HCT116 (cell line): Measurements from ENCODE around the gene EPG5. TPM values are rescaled to one million over a fixed set of nuclear protein-coding genes. Genes with fewer than 3 reads are reported as not detected.

Source experiments
- ATAC-seq: fragments of 200-7000 bp; cut with Tn5 transposase; 2 replicates; pipeline ENCODE4 v1.9.1; 2020; ENCODE audit warnings: mild to moderate bottlenecking, moderate library complexity
- BruUV-seq: library from RNA; stranded (reverse); fragments of 400-500 nt; replicated peaks from 2 replicates; lab custom pipeline; 2021; lab: Mats Ljungman, UMichigan
- CTCF ChIA-PET: fragments of 300-600 bp; sonication (Branson Sonifier 250); formaldehyde crosslinking; loops from one replicate; lab custom pipeline; 2021; ENCODE audit warnings: antibody characterized with exemption; lab: Charles Lee
- POLR2A ChIA-PET: fragments of 300-600, 350-600 bp; sonication (Branson Sonifier 250); formaldehyde crosslinking; loops from one replicate; lab custom pipeline; 2021; ENCODE audit warnings: antibody characterized with exemption; lab: Charles Lee
- RAD21 ChIA-PET, 2 experiments: fragments of 300-600 bp; sonication (Branson Sonifier 250); formaldehyde crosslinking; loops; one replicate each; lab custom pipeline; 2023; ENCODE audit warnings: low total read pairs in 2 of 2; ENCODE audit not compliant: uncharacterized antibody in 2 of 2, unreplicated experiment in 2 of 2, low non-redundant PET in 1 of 2; lab: Charles Lee
- DNase-seq: peaks from one replicate; pipeline ENCODE4 v3.0.0-alpha.2; 2010; ENCODE audit warnings: low read depth, low spot score
- H2AFZ ChIP-seq: fragments of 200-600 bp; shearing (Covaris generic), sonication (generic); 2 replicates; pipeline ENCODE4 v1.6.1; 2017; ENCODE audit warnings: low read depth, mixed run types, mixed read lengths, antibody characterized with exemption, low read length; ENCODE audit not compliant: poor library complexity, severe bottlenecking
- H3K27ac ChIP-seq: 2 replicates; pipeline ENCODE4 v1.5.1; 2012; ENCODE audit warnings: low read depth, low read length
- H3K27me3 ChIP-seq: fragments of 200-600 bp; sonication (generic); 2 replicates; pipeline ENCODE4 v1.6.1; 2016; ENCODE audit warnings: mixed run types, low read length, mixed read lengths; ENCODE audit not compliant: insufficient read depth
- H3K36me3 ChIP-seq, 2 experiments: fragments of 200-500 bp in 1 of 2; fragments of 200-600 bp in 1 of 2; sonication (Bioruptor generic) in 1 of 2; sonication (generic) in 1 of 2; 2 replicates each; pipeline versions ENCODE4 v1.5.1 to v1.6.1; 2014 to 2016; ENCODE audit warnings: low read length in 2 of 2, inconsistent platforms in 1 of 2, mixed read lengths in 1 of 2, mixed run types in 1 of 2; ENCODE audit not compliant: insufficient read depth in 2 of 2, control insufficient read depth in 1 of 2
- H3K4me1 ChIP-seq, 2 experiments: fragments of 200-600 bp in 1 of 2; sonication (generic) in 1 of 2; 2 replicates each; pipeline versions ENCODE4 v1.5.1 to v1.6.1; 2012 to 2017; ENCODE audit warnings: low read length in 2 of 2, inconsistent platforms in 1 of 2, mild to moderate bottlenecking in 1 of 2, mixed read lengths in 1 of 2, mixed run types in 1 of 2, moderate library complexity in 1 of 2; ENCODE audit not compliant: insufficient read depth in 2 of 2, control insufficient read depth in 1 of 2
- H3K4me2 ChIP-seq: fragments of 200-600 bp; sonication (generic); 2 replicates; pipeline ENCODE4 v1.6.1; 2017; ENCODE audit warnings: mixed run types, low read length, mixed read lengths
- H3K4me3 ChIP-seq, 2 experiments: fragments of 200-600 bp in 1 of 2; sonication (generic) in 1 of 2; replicated peaks in 1 of 2; 2 replicates each; pipeline ENCODE4 v1.5.1; 2011 to 2016; ENCODE audit warnings: low read length in 2 of 2, control low read depth in 1 of 2, low read depth in 1 of 2, mild to moderate bottlenecking in 1 of 2, mixed read lengths in 1 of 2, mixed run types in 1 of 2
- H3K79me2 ChIP-seq: fragments of 200-600 bp; sonication (generic); 2 replicates; pipeline ENCODE4 v1.6.1; 2017; ENCODE audit warnings: mild to moderate bottlenecking, mixed run types, low read length, moderate library complexity, mixed read lengths; ENCODE audit not compliant: insufficient read depth
- H3K9ac ChIP-seq: fragments of 200-600 bp; sonication (generic); 2 replicates; pipeline ENCODE4 v1.6.1; 2016; ENCODE audit warnings: low read length, mixed read lengths
- H3K9me2 ChIP-seq: fragments of 200-600 bp; sonication (generic), shearing (Covaris generic); 2 replicates; pipeline ENCODE4 v1.6.1; 2017; ENCODE audit warnings: mixed run types, mild to moderate bottlenecking, moderate library complexity; ENCODE audit not compliant: insufficient read depth
- H3K9me3 ChIP-seq, 2 experiments: fragments of 200-500 bp in 1 of 2; fragments of 200-600 bp in 1 of 2; sonication (Bioruptor generic) in 1 of 2; sonication (generic) in 1 of 2; 2 replicates each; pipeline ENCODE4 v1.6.1; 2014 to 2017; ENCODE audit warnings: low read length in 2 of 2, mixed read lengths in 2 of 2, inconsistent platforms in 1 of 2, low read depth in 1 of 2, mild to moderate bottlenecking in 1 of 2, mixed run types in 1 of 2, moderate library complexity in 1 of 2; ENCODE audit not compliant: control insufficient read depth in 1 of 2, insufficient read depth in 1 of 2
- H4K20me1 ChIP-seq: fragments of 200-600 bp; sonication (generic), shearing (Covaris generic); 2 replicates; pipeline ENCODE4 v1.6.1; 2017; ENCODE audit warnings: mixed run types, mild to moderate bottlenecking, moderate library complexity; ENCODE audit not compliant: insufficient read depth
- CBX3 ChIP-seq: IDR thresholded peaks from 2 replicates; pipeline ENCODE4 v1.6.1; 2012; ENCODE audit warnings: low read depth
- CEBPB ChIP-seq: IDR thresholded peaks from 2 replicates; pipeline ENCODE4 v1.6.1; 2012; ENCODE audit warnings: low read depth
- EGR1 ChIP-seq: IDR thresholded peaks from 2 replicates; pipeline ENCODE4 v1.6.1; 2012; ENCODE audit warnings: low read depth
- EZH2 ChIP-seq: fragments of 200-600 bp; sonication (generic); IDR thresholded peaks from 2 replicates; pipeline ENCODE4 v1.6.1; 2017; ENCODE audit warnings: antibody characterized with exemption, mixed run types
- EZH2phosphoT487 ChIP-seq: fragments of 200-600 bp; IDR thresholded peaks from 2 replicates; pipeline ENCODE4 v1.6.1; 2018; ENCODE audit warnings: antibody characterized with exemption, borderline replicate concordance
- JUND ChIP-seq: IDR thresholded peaks from 2 replicates; pipeline ENCODE4 v1.6.1; 2012
- POLR2AphosphoS5 ChIP-seq: IDR thresholded peaks from 2 replicates; pipeline ENCODE4 v1.6.1; 2011; ENCODE audit warnings: mild to moderate bottlenecking, low read depth, low read length, moderate library complexity
- RAD21 ChIP-seq: IDR thresholded peaks from 2 replicates; pipeline ENCODE4 v1.6.1; 2012; ENCODE audit warnings: low read depth, mild to moderate bottlenecking
- SIN3A ChIP-seq: IDR thresholded peaks from 2 replicates; pipeline ENCODE4 v1.6.1; 2012; ENCODE audit warnings: low read depth
- SP1 ChIP-seq: IDR thresholded peaks from 2 replicates; pipeline ENCODE4 v1.6.1; 2012; ENCODE audit warnings: low read depth
- SRF ChIP-seq: IDR thresholded peaks from 2 replicates; pipeline ENCODE4 v1.6.1; 2012; ENCODE audit warnings: low read depth
- ZFX ChIP-seq: fragments of 450-650 bp; IDR thresholded peaks from 2 replicates; pipeline ENCODE4 v1.6.1; 2017
- ZNF274 ChIP-seq: fragments of 200-500 bp; sonication (Bioruptor generic); IDR thresholded peaks from 2 replicates; pipeline ENCODE4 v1.6.1; 2014; ENCODE audit warnings: mild to moderate bottlenecking, low read depth, low read length, inconsistent platforms
- intact Hi-C: fragments of 100-400 bp; cut with micrococcal nuclease; formaldehyde crosslinking; loops from 2 replicates; pipeline ENCODE4 v1.10.0; 2022
- total RNA-seq: library from RNA; stranded (reverse); gene quantifications from one replicate; pipeline ENCODE4 v1.2.1, GENCODE V29; 2021; ENCODE audit not compliant: unreplicated experiment
- TF ChIP-seq, protein P1 (sequence below): IDR thresholded peaks from 2 replicates; pipeline ENCODE4 v1.6.1; 2012
- TF ChIP-seq, protein P2 (sequence below): IDR thresholded peaks from 2 replicates; pipeline ENCODE4 v1.6.1; 2012
- TF ChIP-seq, protein P3 (sequence below): IDR thresholded peaks from 2 replicates; pipeline ENCODE4 v1.6.1; 2012; ENCODE audit warnings: low read depth

EPG5 gene
- total RNA-seq, 1 experiment from 2014 or later = 12.9 TPM

DNA sequence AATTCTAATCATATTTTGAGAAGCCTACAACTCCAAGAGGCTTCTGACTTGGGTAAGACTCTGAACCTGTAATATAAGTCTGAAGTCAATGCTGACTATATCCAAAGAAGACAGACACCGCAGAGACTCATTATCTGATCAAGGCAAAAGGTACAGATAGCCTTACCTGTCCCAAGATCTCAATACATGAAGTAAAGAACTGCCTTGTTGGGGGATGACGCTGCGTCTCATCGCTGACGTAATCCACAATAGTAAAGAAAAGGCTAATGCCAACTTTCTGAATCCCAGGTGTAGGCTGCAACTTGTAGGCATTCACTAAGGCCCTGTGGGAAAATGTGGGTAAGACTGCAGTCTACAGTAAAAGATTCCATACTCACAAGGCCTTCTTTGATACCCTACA is 79.5 kb downstream of the EPG5 start:
- no peaks in the 10 kb centered on the region; a peak in 1 of 4 replicates for H3K36me3 ChIP-seq
- H3K4me1 ChIP-seq = no peaks in the 10 kb centered on the region
- no peaks in the 10 kb centered on the region for H3K9me3 ChIP-seq
- ChIA-PET CTCF (no interaction called here), POLR2A (no interaction called here), RAD21 (no interaction called here)
- no peak for DNase-seq
- no peak overlapping the region for H3K27ac ChIP-seq
- TF ChIP-seq ZFX = no peak
- TF ChIP-seq CEBPB = no peak
- no peak for TF ChIP-seq SRF
- no peak for TF ChIP-seq ZNF274
- TF ChIP-seq EZH2 = no peak
- no peak for TF ChIP-seq RAD21
- TF ChIP-seq, protein P1, sequence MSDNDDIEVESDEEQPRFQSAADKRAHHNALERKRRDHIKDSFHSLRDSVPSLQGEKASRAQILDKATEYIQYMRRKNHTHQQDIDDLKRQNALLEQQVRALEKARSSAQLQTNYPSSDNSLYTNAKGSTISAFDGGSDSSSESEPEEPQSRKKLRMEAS = no peak
- TF ChIP-seq EZH2phosphoT487 = no peak
- no peak for TF ChIP-seq POLR2AphosphoS5
- no peak for TF ChIP-seq CBX3
- TF ChIP-seq SP1 = no peak
- no peak for TF ChIP-seq EGR1
- TF ChIP-seq, protein P2, sequence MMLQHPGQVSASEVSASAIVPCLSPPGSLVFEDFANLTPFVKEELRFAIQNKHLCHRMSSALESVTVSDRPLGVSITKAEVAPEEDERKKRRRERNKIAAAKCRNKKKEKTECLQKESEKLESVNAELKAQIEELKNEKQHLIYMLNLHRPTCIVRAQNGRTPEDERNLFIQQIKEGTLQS = no peak
- TF ChIP-seq JUND = no peak
- TF ChIP-seq, protein P3, sequence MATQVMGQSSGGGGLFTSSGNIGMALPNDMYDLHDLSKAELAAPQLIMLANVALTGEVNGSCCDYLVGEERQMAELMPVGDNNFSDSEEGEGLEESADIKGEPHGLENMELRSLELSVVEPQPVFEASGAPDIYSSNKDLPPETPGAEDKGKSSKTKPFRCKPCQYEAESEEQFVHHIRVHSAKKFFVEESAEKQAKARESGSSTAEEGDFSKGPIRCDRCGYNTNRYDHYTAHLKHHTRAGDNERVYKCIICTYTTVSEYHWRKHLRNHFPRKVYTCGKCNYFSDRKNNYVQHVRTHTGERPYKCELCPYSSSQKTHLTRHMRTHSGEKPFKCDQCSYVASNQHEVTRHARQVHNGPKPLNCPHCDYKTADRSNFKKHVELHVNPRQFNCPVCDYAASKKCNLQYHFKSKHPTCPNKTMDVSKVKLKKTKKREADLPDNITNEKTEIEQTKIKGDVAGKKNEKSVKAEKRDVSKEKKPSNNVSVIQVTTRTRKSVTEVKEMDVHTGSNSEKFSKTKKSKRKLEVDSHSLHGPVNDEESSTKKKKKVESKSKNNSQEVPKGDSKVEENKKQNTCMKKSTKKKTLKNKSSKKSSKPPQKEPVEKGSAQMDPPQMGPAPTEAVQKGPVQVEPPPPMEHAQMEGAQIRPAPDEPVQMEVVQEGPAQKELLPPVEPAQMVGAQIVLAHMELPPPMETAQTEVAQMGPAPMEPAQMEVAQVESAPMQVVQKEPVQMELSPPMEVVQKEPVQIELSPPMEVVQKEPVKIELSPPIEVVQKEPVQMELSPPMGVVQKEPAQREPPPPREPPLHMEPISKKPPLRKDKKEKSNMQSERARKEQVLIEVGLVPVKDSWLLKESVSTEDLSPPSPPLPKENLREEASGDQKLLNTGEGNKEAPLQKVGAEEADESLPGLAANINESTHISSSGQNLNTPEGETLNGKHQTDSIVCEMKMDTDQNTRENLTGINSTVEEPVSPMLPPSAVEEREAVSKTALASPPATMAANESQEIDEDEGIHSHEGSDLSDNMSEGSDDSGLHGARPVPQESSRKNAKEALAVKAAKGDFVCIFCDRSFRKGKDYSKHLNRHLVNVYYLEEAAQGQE = no peak
- TF ChIP-seq SIN3A = no peak
- no peaks in the 10 kb centered on the region for H3K27me3 ChIP-seq
- intact Hi-C loops = no loop called here
- H4K20me1 ChIP-seq = no peaks in the 10 kb centered on the region
- H3K9ac ChIP-seq = no peak overlapping the region
- H3K4me3 ChIP-seq = no peak overlapping the region
- no peak for ATAC-seq
- no TSS peak for BruUV-seq
- no peaks in the 10 kb centered on the region for H3K9me2 ChIP-seq
- no peak overlapping the region for H3K4me2 ChIP-seq
- H3K79me2 ChIP-seq = no peaks in the 10 kb centered on the region
- H2AFZ ChIP-seq = no peak overlapping the region
